ENCODE results near the gene SMIM23. TPM values are rescaled to one million over a fixed set of nuclear protein-coding genes. Genes with fewer than 3 reads are reported as not detected.

The SMIM23 gene
- total and polyA plus RNA-seq, 2 donors (not counting 3 experiments of a cell fraction or from before 2014, with no cell fraction given) = not detected

DNA sequence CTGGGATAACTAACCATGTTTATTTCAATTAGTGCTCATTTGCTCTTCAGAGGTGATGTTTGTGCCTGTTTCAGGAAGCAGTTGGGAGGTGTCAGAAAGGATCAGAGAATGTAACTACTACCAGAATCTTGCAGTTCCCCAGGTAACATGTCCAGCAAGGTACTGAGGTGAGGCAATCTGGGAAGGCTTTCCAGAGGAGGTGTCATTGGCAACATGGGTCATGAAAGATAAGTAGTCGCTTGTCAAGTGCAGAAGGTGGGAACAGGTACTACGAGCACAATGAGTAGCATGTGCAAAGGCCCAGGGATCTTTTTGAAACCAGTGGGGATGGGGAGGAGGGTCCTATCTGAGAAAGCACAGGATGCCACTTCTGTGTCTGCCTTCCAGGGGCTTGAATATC, 4.8 kb downstream of the SMIM23 start:
- no peak for DNase-seq (ENCODE audit: low read depth, low spot score)
- no peak overlapping the region for H3K4me2 ChIP-seq (ENCODE audit: insufficient read depth, low read length)
- dilution Hi-C loops (cut with MboI; ENCODE audit: extremely low pct_ligation_motif_present, low sequenced_read_pairs) (no loop called here), intact Hi-C loops (cut with micrococcal nuclease) (no loop called here)
- no peaks in the 10 kb centered on the region for H3K9me3 ChIP-seq (replicated peaks; ENCODE audit: control insufficient read depth, insufficient read depth, low read length)
- no peak overlapping the region for H3K4me3 ChIP-seq (replicated peaks in 1 of 3; ENCODE audit: insufficient read depth in 1 of 3, low read depth in 1 of 3, low read length in 3 of 3)
- POLR2A ChIA-PET = no interaction called here
- no peaks in the 10 kb centered on the region for H4K20me1 ChIP-seq (replicated peaks; ENCODE audit: control insufficient read depth, extremely low read depth, insufficient read depth, low read length)
- H3K27me3 ChIP-seq (ENCODE audit: control insufficient read depth in 2 of 2, insufficient read depth in 2 of 2, low read length in 2 of 2) = peaks cover 2 to 3% of the 10 kb centered on the region in 2 experiments
- H3K9me1 ChIP-seq (replicated peaks; ENCODE audit: control insufficient read depth, extremely low read depth, insufficient read depth, low read length) = no peaks in the 10 kb centered on the region
- no peaks in the 10 kb centered on the region for H3K36me3 ChIP-seq (ENCODE audit: control insufficient read depth in 2 of 2, extremely low read depth in 1 of 2, insufficient read depth in 2 of 2, low read length in 2 of 2)
- no peak for FAIRE-seq
- H3K27ac ChIP-seq (ENCODE audit: insufficient read depth, low read depth, low read length) = no peak overlapping the region
- BruUV-seq (replicated peaks) = no TSS peak
- CTCF ChIA-PET = no interaction called here
- no peaks in the 10 kb centered on the region for H3K4me1 ChIP-seq (ENCODE audit: control insufficient read depth, extremely low read depth, insufficient read depth, low read length)
- H2AFZ ChIP-seq (ENCODE audit: low read depth, low read length) = no peak overlapping the region
- no peak overlapping the region for H3K9ac ChIP-seq (replicated peaks; ENCODE audit: extremely low read depth, insufficient read depth, low read length)
- no peaks in the 10 kb centered on the region for H3K79me2 ChIP-seq (ENCODE audit: control insufficient read depth, insufficient read depth, low read length)
- TF ChIP-seq, protein P1, sequence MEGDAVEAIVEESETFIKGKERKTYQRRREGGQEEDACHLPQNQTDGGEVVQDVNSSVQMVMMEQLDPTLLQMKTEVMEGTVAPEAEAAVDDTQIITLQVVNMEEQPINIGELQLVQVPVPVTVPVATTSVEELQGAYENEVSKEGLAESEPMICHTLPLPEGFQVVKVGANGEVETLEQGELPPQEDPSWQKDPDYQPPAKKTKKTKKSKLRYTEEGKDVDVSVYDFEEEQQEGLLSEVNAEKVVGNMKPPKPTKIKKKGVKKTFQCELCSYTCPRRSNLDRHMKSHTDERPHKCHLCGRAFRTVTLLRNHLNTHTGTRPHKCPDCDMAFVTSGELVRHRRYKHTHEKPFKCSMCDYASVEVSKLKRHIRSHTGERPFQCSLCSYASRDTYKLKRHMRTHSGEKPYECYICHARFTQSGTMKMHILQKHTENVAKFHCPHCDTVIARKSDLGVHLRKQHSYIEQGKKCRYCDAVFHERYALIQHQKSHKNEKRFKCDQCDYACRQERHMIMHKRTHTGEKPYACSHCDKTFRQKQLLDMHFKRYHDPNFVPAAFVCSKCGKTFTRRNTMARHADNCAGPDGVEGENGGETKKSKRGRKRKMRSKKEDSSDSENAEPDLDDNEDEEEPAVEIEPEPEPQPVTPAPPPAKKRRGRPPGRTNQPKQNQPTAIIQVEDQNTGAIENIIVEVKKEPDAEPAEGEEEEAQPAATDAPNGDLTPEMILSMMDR (IDR thresholded peaks at IDR 0.05; ENCODE audit: extremely low read depth in 1 of 2, insufficient read depth in 1 of 2, low read depth in 1 of 2, low read length in 2 of 2) = no peak
- TF ChIP-seq, protein P2, sequence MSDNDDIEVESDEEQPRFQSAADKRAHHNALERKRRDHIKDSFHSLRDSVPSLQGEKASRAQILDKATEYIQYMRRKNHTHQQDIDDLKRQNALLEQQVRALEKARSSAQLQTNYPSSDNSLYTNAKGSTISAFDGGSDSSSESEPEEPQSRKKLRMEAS (IDR thresholded peaks at IDR 0.05; ENCODE audit: insufficient read depth, insufficient read length) = no peak
- TF ChIP-seq GATA2 (IDR thresholded peaks at IDR 0.05; ENCODE audit: insufficient read depth, insufficient read length, low read depth, low read length) = no peak
- no peak for TF ChIP-seq EZH2 (IDR thresholded peaks at IDR 0.05; ENCODE audit: borderline replicate concordance, low read depth, low read length, severe bottlenecking)
- TF ChIP-seq FOS (IDR thresholded peaks at IDR 0.05; ENCODE audit: borderline replicate concordance, insufficient read depth, low read length) = no peak
